GM21447 (cell line): Measurements from ENCODE around the gene MDN1.
"Not testable (repeated sequence)": the region's sequence is repeated elsewhere in the genome, so short reads cannot be mapped to it uniquely, and the experiment has no call there.

ENCODE experiments used
- ATAC-seq: cut with Tn5 transposase; IDR thresholded peaks from one replicate; pipeline ENCODE4 v1.9.1; 2021; ENCODE audit not compliant: unreplicated experiment

The MDN1 gene

DNA sequence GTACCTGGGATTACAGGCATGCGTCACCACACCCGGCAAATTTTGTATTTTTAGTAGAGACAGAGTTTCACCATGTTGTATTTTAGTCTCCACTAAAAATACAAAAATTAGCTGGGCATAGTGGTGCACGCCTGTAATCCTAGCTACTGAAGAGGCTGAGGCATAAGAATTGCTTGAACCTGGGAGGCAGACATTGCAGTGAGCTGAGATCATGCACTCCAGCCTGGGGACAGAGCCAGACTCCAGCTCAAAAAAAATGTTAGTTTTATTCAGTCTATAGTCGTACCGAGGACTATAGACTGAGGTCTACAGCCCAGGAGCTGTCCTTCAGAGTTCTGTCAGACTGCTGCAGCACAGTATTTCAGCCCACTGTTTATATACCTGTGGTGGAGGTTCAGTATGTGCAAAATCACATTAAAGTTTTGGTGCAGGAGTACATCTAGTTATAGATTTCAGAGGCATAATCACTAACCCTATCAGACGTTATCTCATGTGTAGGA is 6.5 kb upstream of the MDN1 start:
- ATAC-seq: no peak

DNA sequence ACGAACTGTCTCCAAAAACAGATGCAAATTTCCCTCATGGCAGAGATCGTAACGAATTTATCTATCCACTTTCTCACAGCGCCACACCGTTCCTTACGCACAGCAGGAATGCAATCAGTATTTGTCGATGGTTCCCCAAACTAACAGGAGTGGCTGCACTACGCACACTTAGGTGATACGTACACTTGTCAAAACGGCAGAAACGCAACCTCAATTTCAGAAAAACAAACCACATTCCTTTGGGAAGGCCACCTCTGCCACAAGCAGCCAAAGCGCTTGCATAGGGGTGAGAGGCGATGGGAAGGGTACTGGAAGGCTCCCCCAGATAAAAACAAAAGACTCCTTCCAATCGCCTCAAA is 638 bp downstream of the MDN1 start:
- ATAC-seq: peak; percentile 35

DNA sequence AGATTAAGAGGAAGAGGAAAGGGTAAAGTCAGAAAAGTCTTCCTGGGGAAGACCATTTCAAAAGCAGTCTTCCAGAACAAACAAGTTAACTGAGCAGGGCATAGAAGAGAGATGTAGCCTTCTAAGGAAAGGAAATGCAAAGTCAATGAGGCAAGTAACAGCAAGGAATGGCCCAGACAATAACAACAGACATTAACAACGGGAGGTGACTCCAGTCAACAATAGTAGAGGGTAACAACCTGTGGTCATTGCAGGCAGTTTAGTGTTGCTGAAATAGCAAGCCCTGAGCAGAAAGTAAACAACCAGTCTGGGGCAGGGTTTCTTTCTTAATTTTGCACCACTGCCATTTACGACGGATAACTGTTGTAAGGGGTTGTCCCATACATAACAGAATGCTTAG is 2.1 kb downstream of the MDN1 start:
- no peak for ATAC-seq

DNA sequence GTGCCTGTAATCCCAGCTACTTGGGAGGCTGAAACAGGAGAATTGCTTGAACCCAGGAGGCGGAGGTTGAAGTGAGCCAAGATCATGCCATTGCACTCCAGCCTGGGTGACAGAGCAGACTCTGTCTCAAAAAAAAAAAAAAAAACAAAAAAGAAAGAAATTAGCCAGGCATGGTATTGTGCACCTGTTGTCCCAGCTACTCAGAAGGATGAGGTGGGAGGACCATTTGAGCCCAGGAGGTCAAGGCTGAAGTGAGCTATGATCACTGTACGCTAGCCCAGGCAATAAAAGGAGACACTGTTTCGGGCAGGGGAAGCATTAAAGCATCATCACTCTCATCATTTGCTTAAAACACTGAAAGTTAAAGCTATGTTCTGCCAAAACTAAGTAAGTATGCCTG is 6.2 kb downstream of the MDN1 start:
- ATAC-seq: not testable (repeated sequence)

DNA sequence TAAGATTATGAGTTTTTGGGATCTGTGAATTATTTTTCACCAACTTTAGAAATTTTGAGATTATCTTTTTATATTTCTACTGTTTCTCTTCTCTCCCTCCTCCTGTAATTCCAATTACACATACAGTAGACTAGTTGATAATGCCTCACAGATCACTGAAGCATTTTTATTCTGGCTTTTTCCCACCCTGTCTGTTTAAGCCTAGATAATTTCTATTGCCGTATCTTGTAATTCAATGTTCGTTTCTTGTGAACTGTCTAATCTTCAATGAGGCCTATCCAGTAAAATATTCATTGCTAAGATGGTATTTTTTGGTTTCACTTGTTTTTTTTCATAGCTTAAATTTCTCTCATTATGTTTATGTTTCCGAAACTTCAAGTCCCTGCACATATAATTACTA is 12.0 kb downstream of the MDN1 start:
- ATAC-seq: no peak

DNA sequence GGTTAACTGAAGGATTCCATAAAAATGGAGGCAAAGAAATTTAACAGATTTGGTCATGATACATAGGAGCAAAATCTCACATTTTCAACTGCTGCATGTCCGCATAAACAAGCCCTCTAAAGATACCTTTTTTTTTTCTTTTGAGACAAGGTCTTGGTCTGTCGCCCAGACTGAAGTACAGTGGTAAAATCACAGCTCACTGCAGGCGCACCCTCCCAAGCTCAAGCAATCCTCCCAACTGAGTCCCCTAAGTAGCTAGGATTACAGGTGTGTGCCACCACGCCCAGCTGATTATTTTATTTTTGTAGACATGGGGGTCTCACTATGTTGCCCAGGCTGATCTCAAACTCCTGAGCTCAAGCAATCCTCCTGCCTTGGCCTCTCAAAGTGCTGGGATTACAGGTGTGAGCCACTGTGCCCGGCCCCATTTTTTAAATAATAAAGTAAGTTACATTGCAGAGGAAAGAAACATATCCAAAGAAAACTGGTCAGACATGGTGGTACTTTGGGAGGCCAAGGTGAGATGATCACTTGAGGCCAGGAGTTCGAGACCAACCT is 13.7 kb downstream of the MDN1 start:
- no peak for ATAC-seq

DNA sequence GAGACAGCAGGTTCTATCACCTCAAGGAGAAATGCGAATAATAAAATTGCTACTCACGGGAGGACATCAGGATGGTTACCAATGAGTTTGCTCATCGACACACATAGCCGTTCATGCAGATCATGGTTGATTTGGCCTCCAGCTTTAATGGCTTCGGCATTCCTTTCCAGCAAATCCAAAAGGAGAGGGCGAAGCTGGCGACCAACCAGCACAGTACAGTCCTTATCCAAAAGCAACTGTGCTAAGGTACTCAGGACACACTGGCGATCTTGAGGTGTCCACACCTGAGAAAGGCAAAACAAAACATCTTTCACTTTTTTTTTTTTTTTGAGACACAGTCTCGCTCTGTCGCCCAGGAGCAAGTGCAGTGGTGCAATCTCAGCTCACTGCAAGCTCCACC is 16.3 kb downstream of the MDN1 start:
- no peak for ATAC-seq

DNA sequence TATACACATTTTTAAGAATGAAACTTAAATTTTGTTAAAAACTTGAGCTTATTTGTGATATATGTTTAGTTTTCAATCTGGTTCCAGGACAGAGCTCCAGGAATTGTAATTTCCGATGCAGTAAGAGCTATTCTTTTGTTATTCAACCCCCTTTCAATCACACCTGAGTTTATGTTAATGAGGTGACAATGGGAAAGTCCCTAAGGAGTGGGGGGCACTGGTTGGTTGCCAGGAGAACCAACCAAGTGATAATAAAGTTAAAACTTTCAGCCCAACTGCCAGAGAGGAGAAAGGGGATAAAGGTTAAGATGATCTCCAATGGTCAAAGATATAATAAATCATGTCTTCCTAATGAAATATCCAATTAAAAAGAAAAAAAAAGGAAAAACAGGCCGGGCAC is 19.8 kb downstream of the MDN1 start:
- ATAC-seq: no peak

DNA sequence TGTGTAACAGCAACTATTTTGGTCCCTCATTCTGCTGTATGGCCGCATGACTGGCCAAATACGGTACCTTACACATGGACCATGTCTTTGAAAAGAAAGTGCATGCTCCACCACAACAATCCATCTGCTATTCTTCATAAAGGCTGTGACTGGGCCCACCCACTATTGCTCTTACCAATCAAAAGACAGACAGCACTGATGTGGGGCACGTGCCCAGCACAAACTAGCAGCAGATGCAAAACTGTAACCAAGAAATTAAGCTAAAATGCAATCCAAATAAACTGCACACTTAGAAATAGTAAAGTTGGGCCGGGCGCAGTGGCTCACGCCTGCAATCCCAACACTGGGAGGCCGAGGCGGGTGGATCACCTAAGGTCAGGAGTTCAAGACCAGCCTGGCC is 20.5 kb downstream of the MDN1 start:
- no peak for ATAC-seq

DNA sequence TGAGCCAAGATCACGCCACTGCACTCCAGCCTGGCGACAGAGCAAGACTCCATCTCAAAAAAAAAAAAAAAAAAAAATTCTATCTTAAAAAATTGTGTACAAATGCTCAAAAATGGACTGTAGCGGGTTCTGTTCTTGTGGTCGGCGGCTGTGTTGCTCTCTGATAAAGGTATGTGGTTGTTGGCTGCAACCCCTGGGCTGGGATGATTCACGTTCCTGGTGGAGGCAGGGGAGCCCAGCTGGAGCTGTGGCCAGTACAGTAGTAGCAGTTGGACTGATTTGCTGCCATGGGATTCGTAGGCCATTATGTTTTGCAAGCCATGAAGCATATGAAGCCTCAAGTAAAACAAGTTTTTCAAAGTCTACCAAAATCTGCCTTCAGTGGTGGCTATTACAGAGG is 22.3 kb downstream of the MDN1 start:
- no peak for ATAC-seq

DNA sequence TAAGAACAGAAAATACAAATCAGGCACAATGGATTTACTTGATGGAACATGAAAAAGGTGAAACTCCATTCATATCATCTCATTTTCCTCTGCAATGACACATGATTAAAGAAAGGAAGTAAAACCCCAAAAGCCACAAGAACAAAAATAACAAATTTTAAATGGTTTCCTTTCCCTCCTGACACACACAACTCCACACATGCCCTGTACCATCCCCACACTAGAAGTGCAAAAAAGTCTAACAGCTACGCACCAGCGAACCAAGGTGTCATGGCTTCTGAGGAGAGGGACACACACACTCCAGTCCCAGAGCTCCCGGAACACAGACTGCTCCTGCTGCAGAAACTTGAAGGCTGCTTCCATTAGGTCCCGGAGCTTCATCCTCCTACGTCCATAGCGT is 25.3 kb downstream of the MDN1 start:
- ATAC-seq: no peak

DNA sequence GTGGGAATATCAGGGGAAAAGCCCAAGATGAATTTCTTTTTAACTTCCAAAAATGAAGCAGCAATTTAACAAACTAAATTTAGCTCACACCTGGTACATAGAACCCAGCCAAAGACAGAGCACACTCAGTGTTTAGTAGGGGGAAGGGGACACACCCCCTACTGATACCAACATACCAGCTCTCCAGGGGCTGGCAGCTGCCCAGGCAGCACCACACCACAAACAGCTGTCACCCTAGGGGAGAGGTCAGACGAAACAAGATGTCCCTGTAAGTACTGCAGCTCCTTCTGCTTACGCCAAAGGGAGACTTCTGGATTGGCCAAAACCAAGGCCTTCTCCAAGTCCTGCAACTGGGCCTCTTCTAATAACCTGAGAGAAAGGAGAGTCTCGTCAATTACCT is 26.0 kb downstream of the MDN1 start:
- no peak for ATAC-seq

DNA sequence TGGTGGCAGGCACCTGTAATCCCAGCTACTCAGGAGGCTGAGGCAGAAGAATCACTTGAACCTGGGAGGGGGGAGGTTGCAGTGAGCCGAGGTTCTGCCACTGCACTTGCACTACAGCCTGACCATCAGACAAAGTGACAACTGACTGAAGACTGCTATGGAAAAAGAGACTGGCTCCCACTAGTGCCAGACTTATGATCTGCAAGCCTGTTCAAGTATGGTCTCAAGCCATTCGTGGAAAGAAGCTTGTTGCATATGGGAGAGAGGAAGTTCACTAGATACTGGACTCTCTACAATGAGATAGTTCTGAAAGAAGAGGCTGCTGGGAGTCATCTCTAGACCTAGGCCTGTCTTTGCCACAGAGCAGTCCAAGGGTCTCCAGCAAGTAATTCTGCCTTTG is 26.7 kb downstream of the MDN1 start:
- ATAC-seq: peak; percentile 84

DNA sequence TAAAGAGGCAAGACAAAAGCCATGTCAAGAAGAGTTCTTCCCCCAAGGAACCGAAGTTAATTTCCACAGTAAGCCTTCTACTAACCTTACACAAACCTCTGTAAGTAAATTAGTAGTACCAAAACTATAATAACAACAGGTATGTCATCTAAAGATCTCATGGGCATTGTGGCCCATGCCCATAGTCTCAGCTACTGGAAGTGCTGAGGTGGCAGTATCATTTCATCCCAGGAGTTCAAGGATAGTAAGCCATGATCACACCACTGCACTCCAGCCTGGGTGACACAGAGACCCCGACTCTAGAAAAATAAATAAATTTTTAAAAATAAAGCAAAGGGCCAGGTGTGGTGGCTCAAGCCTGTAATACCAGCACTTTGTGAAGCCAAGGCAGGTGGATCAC is 29.2 kb downstream of the MDN1 start:
- ATAC-seq: no peak

DNA sequence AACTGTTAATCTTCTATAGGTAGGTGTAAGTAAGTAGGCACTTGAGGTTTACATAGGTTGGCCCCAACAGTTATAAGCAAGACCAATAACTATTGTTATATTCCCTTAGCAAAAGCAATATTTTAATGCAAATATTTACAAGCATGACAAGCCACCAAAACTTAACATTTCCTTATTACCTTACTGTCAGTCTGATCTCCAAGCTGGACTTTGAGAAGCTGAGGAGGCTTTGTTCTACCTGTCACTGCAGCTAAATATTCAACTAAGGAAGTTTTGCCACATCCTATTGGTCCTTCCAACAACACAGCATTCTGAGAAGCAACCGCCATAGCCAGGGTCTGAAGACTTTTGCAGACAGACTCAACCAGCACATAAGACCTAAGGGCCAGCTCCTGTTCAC is 29.6 kb downstream of the MDN1 start:
- ATAC-seq: no peak

DNA sequence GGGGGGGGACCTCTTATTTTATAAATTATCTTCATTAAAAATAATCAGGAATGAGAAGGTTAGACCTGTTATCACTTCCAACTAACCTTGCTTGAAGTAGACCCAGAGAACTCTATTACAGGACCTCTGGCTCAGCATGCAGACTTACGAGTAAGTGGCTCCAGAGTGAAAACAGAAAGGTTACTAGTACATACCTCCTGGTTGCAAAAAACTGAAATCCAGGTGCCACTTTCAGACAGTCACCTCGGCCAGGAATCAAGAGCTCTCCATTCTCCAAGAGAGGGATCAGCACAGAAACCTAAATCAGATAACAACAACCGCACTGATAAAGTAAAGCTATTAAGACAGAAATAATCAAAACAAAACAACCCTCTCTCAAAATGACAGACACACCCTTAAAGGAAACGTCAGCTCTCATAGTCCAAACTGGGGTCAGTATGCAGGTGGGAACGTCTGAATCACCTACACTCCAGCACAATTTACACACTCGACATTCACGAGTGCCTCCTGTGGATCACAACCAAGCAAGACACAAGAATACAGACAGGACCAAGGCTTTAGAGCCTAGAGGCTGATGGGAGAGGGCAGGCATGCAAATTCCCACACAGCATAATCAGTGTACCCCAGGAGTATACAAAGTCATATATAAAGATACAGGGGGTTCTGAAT is 31.8 kb downstream of the MDN1 start:
- no peak for ATAC-seq

DNA sequence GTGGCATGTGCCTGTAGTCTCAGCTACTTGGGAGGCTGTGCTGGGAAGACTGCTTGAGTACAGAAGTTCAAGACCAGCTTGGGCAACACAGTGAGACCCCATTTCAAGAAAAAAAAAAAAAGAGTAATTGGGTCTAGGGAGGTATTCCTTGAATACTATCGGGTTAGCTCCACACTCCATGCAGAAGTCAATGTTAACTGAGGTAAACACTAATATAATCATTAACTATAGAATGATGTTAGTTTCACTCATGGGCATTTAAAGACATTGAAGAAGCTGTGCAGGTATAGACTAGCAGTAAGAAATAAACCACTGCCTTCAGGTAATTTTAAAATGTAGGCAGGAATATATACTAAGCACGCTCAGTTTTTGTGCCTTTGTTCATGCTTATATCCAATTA is 32.6 kb downstream of the MDN1 start:
- ATAC-seq: no peak

DNA sequence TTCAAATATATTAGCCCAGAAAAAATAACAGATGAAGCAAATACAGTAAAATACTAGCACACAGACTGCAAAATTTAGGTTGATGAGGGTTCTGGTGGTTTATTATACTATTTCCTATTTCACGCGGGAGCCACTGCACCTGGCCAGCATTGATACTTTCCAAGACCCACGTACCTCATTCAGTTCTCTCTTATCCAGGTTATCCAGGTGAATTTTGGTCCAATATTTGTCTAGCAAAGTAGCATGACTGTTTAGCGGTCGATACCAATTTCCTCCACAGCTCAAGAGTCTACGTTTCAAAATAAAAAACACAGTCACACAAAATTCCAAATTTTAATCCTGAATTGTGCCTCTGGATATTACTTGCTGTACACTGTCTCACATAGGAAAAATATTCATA is 34.8 kb downstream of the MDN1 start:
- no peak for ATAC-seq

DNA sequence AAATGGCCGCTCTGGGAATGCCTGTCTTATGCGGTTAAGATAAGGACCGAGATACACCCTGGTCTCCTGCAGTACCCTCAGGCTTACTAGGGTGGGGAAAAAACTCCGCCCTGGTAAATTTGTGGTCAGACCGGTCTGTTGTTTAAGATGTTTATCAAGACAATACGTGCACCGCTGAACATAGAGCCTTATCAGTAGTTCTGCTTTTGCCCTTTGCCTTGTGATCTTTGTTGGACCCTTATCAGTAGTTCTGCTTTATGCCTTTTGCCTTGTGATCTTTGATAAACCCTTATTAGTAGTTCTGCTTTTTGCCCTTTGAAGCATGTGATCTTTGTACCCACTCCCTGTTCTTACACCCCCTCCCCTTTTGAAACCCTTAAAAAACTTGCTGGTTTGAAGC is 36.3 kb downstream of the MDN1 start:
- ATAC-seq: not testable (repeated sequence)

DNA sequence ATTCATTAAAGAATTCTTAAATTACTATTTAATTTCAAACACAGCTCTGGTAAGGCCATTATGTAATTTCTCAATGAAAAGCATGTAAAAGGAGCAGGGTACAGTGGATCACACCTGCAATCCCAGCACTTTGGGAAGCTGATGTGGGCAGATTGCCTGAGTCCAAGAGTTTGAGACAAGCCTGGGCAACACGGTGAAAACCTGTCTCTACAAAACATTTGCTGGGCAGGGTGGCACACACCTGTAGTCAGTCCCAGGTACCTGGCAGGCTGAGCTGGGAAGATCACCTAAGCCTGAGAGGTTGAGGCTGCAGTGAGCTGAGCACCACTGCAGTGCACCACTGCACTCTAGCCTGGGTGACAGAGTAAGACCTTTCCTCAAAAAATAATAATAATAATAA is 37.4 kb downstream of the MDN1 start:
- ATAC-seq: no peak

DNA sequence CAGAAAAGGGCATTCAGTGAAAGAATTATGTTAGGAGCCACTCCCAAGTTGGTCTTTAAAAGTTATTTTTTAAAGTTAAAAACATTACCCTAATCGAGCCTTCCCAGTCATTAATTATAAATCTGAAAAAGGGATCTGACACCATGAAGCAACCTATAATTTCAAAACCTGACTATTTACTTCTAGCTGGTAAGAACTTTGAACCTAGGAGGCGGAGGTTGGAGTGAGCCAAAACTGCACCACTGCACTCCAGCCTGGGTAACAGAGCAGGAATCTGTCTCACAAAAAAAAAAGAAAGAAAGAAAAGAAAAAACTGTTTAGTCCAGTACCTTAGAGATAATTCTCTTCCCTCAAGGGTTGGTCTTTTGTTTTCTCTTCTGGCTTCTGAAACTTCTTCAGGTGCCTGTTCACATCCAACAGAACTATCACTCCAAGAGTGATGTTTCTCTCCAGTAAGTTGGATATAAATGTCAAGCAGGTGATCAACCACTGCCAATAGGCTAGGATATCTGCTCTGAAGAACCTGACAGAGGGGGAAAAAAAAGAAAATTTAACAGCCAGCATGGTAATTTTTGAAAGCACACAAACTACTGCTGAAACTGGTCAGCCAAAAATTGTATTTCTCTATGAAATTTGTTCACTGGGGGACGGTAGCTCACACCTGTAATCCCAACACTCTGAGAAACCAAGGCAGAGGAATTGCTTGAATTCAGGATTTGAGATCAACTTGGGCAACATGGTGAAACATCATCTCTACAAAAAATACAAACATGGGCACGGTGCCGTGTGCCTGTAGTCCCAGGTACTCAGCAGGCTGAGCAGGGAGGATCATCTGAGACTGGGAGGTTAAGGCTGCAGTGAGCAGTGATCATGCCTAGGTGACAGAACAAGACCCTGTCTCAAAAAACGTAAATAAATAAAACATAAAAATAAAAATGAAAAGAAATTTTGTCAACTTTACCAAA is 38.2 kb downstream of the MDN1 start:
- no peak for ATAC-seq

DNA sequence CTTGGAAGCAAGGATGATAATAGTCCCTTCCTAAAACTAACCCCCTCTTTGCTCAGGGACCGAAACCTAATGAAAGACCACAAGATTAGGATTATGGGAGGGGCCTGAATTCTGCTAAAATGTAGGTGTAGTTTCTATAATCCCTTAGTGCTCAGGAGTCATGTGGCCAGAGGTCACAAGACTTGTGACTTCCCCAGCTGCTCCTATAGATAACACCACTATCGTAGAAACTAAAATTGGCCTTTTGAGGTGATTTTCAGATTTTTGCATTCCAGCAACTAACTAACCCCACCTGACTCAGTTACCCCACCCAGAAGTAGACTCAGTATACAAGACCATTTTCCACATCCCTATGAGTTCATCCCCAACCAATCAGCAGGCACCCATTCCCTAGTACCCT is 42.1 kb downstream of the MDN1 start:
- no peak for ATAC-seq
